OCI-LY1 (cell line): ENCODE measurements around the gene PIGZ.

Experiments used
- H2AFZ ChIP-seq: fragments of 200-600 bp; sonication (generic), shearing (Covaris generic); 2 replicates; pipeline ENCODE4 v1.6.0; 2014; ENCODE audit warnings: antibody characterized with exemption, mild to moderate bottlenecking, low read length
- H3F3A ChIP-seq: fragments of 200-600 bp; sonication (generic), shearing (Covaris generic); 2 replicates; pipeline ENCODE4 v1.6.0; 2014; ENCODE audit warnings: mild to moderate bottlenecking, antibody characterized with exemption, low read length, moderate library complexity; ENCODE audit not compliant: insufficient read depth
- H3K27ac ChIP-seq: fragments of 200-600 bp; sonication (generic); 2 replicates; pipeline ENCODE4 v1.5.1; 2014; ENCODE audit warnings: low read length, mixed run types, mild to moderate bottlenecking, low read depth; ENCODE audit not compliant: poor library complexity, severe bottlenecking
- H3K27me3 ChIP-seq: fragments of 200-600 bp; sonication (generic); 2 replicates; pipeline ENCODE4 v1.6.0; 2014; ENCODE audit warnings: antibody characterized with exemption, mild to moderate bottlenecking, low read length, moderate library complexity; ENCODE audit not compliant: insufficient read depth
- H3K36me3 ChIP-seq: fragments of 200-600 bp; sonication (generic); 2 replicates; pipeline ENCODE4 v1.6.1; 2014; ENCODE audit warnings: mild to moderate bottlenecking, antibody characterized with exemption, low read length, moderate library complexity, mixed read lengths; ENCODE audit not compliant: insufficient read depth
- H3K4me1 ChIP-seq: fragments of 200-600 bp; sonication (generic); 2 replicates; pipeline ENCODE4 v1.5.1; 2014; ENCODE audit warnings: mild to moderate bottlenecking, low read length, moderate library complexity; ENCODE audit not compliant: insufficient read depth, severe bottlenecking
- H3K4me2 ChIP-seq: fragments of 200-600 bp; sonication (generic), shearing (Covaris generic); 2 replicates; pipeline ENCODE4 v1.6.1; 2014; ENCODE audit warnings: low read length
- H3K4me3 ChIP-seq: fragments of 200-600 bp; sonication (generic); 2 replicates; pipeline ENCODE4 v1.5.1; 2014; ENCODE audit warnings: low read length, low read depth, mild to moderate bottlenecking, mixed read lengths; ENCODE audit not compliant: poor library complexity, severe bottlenecking
- H3K79me2 ChIP-seq: fragments of 200-600 bp; shearing (Covaris generic); 2 replicates; pipeline ENCODE4 v1.6.1; 2016; ENCODE audit warnings: mixed run types, low read length, mixed read lengths; ENCODE audit not compliant: insufficient read depth
- H3K9ac ChIP-seq: fragments of 200-600 bp; sonication (generic), shearing (Covaris generic); 2 replicates; pipeline ENCODE4 v1.6.1; 2014; ENCODE audit warnings: mild to moderate bottlenecking, low read length, mixed read lengths
- H3K9me2 ChIP-seq: fragments of 200-600 bp; sonication (generic), shearing (Covaris generic); 2 replicates; pipeline ENCODE4 v1.6.1; 2014; ENCODE audit warnings: low read depth, mild to moderate bottlenecking, low read length, mixed read lengths
- H3K9me3 ChIP-seq: fragments of 200-600 bp; shearing (Covaris generic); 2 replicates; pipeline ENCODE4 v1.6.1; 2014; ENCODE audit warnings: low read length, mixed read lengths
- H4K20me1 ChIP-seq: fragments of 200-600 bp; sonication (generic), shearing (Covaris generic); 2 replicates; pipeline ENCODE4 v1.6.0; 2016; ENCODE audit warnings: mild to moderate bottlenecking, low read length; ENCODE audit not compliant: insufficient read depth
- CTCF ChIP-seq: fragments of 200-600 bp; sonication (generic), shearing (Covaris generic); IDR thresholded peaks from 2 replicates; pipeline ENCODE4 v1.5.1; 2017; ENCODE audit warnings: mild to moderate bottlenecking, antibody characterized with exemption, low read length, moderate library complexity, mixed read lengths
- EZH2 ChIP-seq: fragments of 200-600 bp; sonication (generic), shearing (Covaris generic); IDR thresholded peaks from 2 replicates; pipeline ENCODE4 v1.8.0; 2017; ENCODE audit warnings: borderline replicate concordance, mixed run types, mild to moderate bottlenecking, antibody characterized with exemption, low read length, moderate library complexity, mixed read lengths

Gene PIGZ

GRCh38 chr3:196942915-196943277 is 25.7 kb downstream of the PIGZ start:
- peaks cover 23% of the 10 kb centered on the region for H3K36me3 ChIP-seq
- peaks cover 31% of the 10 kb centered on the region for H3K79me2 ChIP-seq
- no peak overlapping the region for H2AFZ ChIP-seq
- H3K9me3 ChIP-seq: no peaks in the 10 kb centered on the region
- no peaks in the 10 kb centered on the region for H3F3A ChIP-seq
- no peak overlapping the region for H3K27ac ChIP-seq
- peaks cover 38% of the 10 kb centered on the region for H3K4me1 ChIP-seq
- peak overlapping the region; percentile 73 for H3K4me2 ChIP-seq
- TF ChIP-seq CTCF (no peak), EZH2 (no peak)
- H3K9me2 ChIP-seq: no peaks in the 10 kb centered on the region
- H3K4me3 ChIP-seq: peak overlapping the region; percentile 83
- H3K9ac ChIP-seq: peak overlapping the region; percentile 92
- no peaks in the 10 kb centered on the region for H4K20me1 ChIP-seq
- no peaks in the 10 kb centered on the region for H3K27me3 ChIP-seq

- Histone ChIP-seq H3K9ac (peak within 1 kb of the TSS; percentile 92), H3F3A (peaks cover 4% of the 10 kb centered on the region; the same call in 1 of the 2 replicates), H3K36me3 (peaks cover 28% of the 10 kb centered on the region), H4K20me1 (no peaks in the 10 kb centered on the region), H3K79me2 (peaks cover 31% of the 10 kb centered on the region), H3K4me3 (peak within 1 kb of the TSS; percentile 83), H3K9me3 (no peaks in the 10 kb centered on the region), H3K4me1 (peaks cover 38% of the 10 kb centered on the region), H3K27ac (peak within 1 kb of the TSS; percentile 78), H3K27me3 (no peaks in the 10 kb centered on the region), H3K9me2 (no peaks in the 10 kb centered on the region), H2AFZ (no peak within 1 kb of the TSS), H3K4me2 (peak within 1 kb of the TSS; percentile 95)
- peak; percentile 93 for TF ChIP-seq CTCF
- TF ChIP-seq EZH2: no peak
Measured at GRCh38 chr3:196942226-196942914, 26.3 kb downstream of the PIGZ start, which contains the start of gene NCBP2. TSS of gene NCBP2 (minus strand) at chr3:196942528. CDS start at chr3:196942503, 25 bp downstream.

- peak overlapping the region; percentile 78 for H3K27ac ChIP-seq
- H3K9me2 ChIP-seq: no peaks in the 10 kb centered on the region
- H3K27me3 ChIP-seq: no peaks in the 10 kb centered on the region
- peak overlapping the region; percentile 95 for H3K4me2 ChIP-seq
- TF ChIP-seq CTCF: no peak
- TF ChIP-seq EZH2: no peak
- H3K4me3 ChIP-seq: peak overlapping the region; percentile 83
- no peaks in the 10 kb centered on the region for H3K9me3 ChIP-seq
- H3K36me3 ChIP-seq: peaks cover 34% of the 10 kb centered on the region
- peak overlapping the region; percentile 85 for H3K9ac ChIP-seq
- peaks cover 38% of the 10 kb centered on the region for H3K4me1 ChIP-seq
- H4K20me1 ChIP-seq: no peaks in the 10 kb centered on the region
- peaks cover 4% of the 10 kb centered on the region; the same call in 1 of the 2 replicates for H3F3A ChIP-seq
- peaks cover 31% of the 10 kb centered on the region for H3K79me2 ChIP-seq
- no peak overlapping the region for H2AFZ ChIP-seq
Measured at GRCh38 chr3:196941729-196942225, 26.9 kb downstream of the PIGZ start.
